Kidney epithelial cell (primary cell): ENCODE results near the gene SEMA3G. TPM values are rescaled to one million over a fixed set of nuclear protein-coding genes. Genes with fewer than 3 reads are reported as not detected.

Source experiments
- DNase-seq: peaks from one replicate; pipeline ENCODE4 v3.0.0-alpha.2; 2010; ENCODE audit warnings: low read depth
- H3K27me3 ChIP-seq: 2 replicates; pipeline ENCODE4 v1.6.0; 2011; ENCODE audit warnings: low read length; ENCODE audit not compliant: control insufficient read depth, insufficient read depth
- H3K36me3 ChIP-seq: 2 replicates; pipeline ENCODE4 v1.5.1; 2011; ENCODE audit warnings: low read length; ENCODE audit not compliant: control insufficient read depth, insufficient read depth
- H3K4me3 ChIP-seq: 2 replicates; pipeline ENCODE4 v1.5.1; 2011; ENCODE audit warnings: low read depth, mild to moderate bottlenecking, control low read depth, low read length
- CTCF ChIP-seq: IDR thresholded peaks from 2 replicates; pipeline ENCODE4 v1.5.1; 2011; ENCODE audit warnings: mild to moderate bottlenecking, moderate library complexity, low read length, control low read depth, inconsistent platforms; ENCODE audit not compliant: insufficient read depth, poor library complexity, severe bottlenecking
- total RNA-seq: library from RNA; depleted of rRNA; stranded (reverse); fragments of >200 nt; gene quantifications from 2 replicates; pipeline ENCODE4 v1.2.3, GENCODE V29; 2015

The SEMA3G gene
- total RNA-seq, 1 donor from 2014 or later = 0.21 TPM

DNA sequence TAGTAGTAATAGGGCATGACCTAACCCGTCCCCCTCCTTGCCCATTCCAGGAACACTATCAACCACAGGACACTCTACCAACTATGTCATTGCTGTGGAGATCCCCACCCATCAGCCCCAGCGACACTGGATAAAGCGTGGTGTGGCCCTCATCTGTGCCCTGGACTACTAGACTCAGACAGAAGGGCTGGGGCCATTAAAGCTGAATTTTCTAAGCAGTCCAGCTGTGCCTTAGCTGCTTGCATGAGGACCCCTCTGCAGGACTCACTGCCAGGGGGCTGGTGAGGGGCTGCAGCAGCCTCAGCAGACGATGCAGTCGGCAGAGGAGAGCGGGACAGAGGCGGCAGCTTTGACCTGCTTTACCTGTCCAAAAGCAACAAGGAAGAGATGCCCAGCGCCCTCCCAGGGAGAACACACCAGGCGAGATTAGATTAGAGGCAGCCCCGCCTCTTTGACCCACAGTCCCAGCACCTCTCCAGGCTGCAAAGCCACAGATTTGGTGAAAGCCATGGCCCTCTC is 44.6 kb downstream of the SEMA3G start:
- TF ChIP-seq CTCF = no peak
- Histone ChIP-seq H3K4me3 (no peak overlapping the region), H3K36me3 (peaks cover 7% of the 10 kb centered on the region), H3K27me3 (peaks cover 4% of the 10 kb centered on the region)
- DNase-seq = no peak

GRCh38 chr3:52399593-52399992 is 45.3 kb downstream of the SEMA3G start:
- H3K27me3 ChIP-seq = peaks cover 8% of the 10 kb centered on the region

GRCh38 chr3:52399131-52399530 is 45.8 kb downstream of the SEMA3G start:
- TF ChIP-seq CTCF = no peak
- DNase-seq = no peak
- Histone ChIP-seq H3K36me3 (peaks cover 5% of the 10 kb centered on the region), H3K27me3 (peaks cover 8% of the 10 kb centered on the region), H3K4me3 (no peak overlapping the region)

More at GRCh38 chr3:52399593-52399992, 45.3 kb downstream of the SEMA3G start:
- H3K36me3 ChIP-seq = peaks cover 5% of the 10 kb centered on the region
- no peak for TF ChIP-seq CTCF
- H3K4me3 ChIP-seq = no peak overlapping the region
- no peak for DNase-seq

- H3K4me3 ChIP-seq = no peak overlapping the region
- H3K36me3 ChIP-seq = peaks cover 4% of the 10 kb centered on the region
- TF ChIP-seq CTCF = no peak
- no peak for DNase-seq
- H3K27me3 ChIP-seq = peaks cover 8% of the 10 kb centered on the region
These were observed 46.2 kb downstream of the SEMA3G start for GRCh38 chr3:52398670-52399081.

GRCh38 chr3:52397676-52398399 is 47.1 kb downstream of the SEMA3G start:
- no peak for DNase-seq
- Histone ChIP-seq H3K27me3 (peaks cover 8% of the 10 kb centered on the region), H3K4me3 (no peak overlapping the region), H3K36me3 (peaks cover 3% of the 10 kb centered on the region)
- no peak for TF ChIP-seq CTCF
